ENCODE data around the gene SPI1.

Gene SPI1

GRCh38 chr11:47356129-47356997, 22.0 kb downstream of the SPI1 start:
- no peak for DNase-seq

GRCh38 chr11:47355283-47356128, 22.8 kb downstream of the SPI1 start:
- peak; percentile 90 for DNase-seq

GRCh38 chr11:47354913-47355282, 23.4 kb downstream of the SPI1 start:
- no peak for DNase-seq

GRCh38 chr11:47353978-47354774, 24.2 kb downstream of the SPI1 start:
- DNase-seq: no peak

- DNase-seq: no peak
Observed at GRCh38 chr11:47352556-47352955, 25.8 kb downstream of the SPI1 start, which contains the start of gene MYBPC3. Gene MYBPC3 (minus strand): TSS chr11:47352702. CDS start chr11:47352647, 55 bp downstream.

GRCh38 chr11:47351156-47352126, 26.9 kb downstream of the SPI1 start:
- no peak for DNase-seq

- no peak for DNase-seq
Observed at GRCh38 chr11:47350315-47350714, 28.0 kb downstream of the SPI1 start.

GRCh38 chr11:47349521-47350095, 28.7 kb downstream of the SPI1 start:
- DNase-seq: no peak

GRCh38 chr11:47348859-47349258, 29.5 kb downstream of the SPI1 start:
- peak; percentile 38 for DNase-seq

- no peak for DNase-seq
Observed at GRCh38 chr11:47348131-47348802, 30.1 kb downstream of the SPI1 start.

- DNase-seq: no peak
Observed at GRCh38 chr11:47347137-47347536, 31.2 kb downstream of the SPI1 start.

- no peak for DNase-seq
Observed at GRCh38 chr11:47345890-47346563, 32.3 kb downstream of the SPI1 start.

GRCh38 chr11:47342854-47343253, 35.5 kb downstream of the SPI1 start:
- no peak for DNase-seq

GRCh38 chr11:47342036-47342803, 36.1 kb downstream of the SPI1 start:
- no peak for DNase-seq

- no peak for DNase-seq
Observed at GRCh38 chr11:47340980-47341775, 37.2 kb downstream of the SPI1 start.

- no peak for DNase-seq
Observed at GRCh38 chr11:47340010-47340409, 38.3 kb downstream of the SPI1 start.

GRCh38 chr11:47338396-47339241, 39.7 kb downstream of the SPI1 start:
- no peak for DNase-seq
